ENCODE results near the gene NBEA.
"Not testable (repeated sequence)": the region's sequence is repeated elsewhere in the genome, so short reads cannot be mapped to it uniquely, and the experiment has no call there.

Gene NBEA

DNA sequence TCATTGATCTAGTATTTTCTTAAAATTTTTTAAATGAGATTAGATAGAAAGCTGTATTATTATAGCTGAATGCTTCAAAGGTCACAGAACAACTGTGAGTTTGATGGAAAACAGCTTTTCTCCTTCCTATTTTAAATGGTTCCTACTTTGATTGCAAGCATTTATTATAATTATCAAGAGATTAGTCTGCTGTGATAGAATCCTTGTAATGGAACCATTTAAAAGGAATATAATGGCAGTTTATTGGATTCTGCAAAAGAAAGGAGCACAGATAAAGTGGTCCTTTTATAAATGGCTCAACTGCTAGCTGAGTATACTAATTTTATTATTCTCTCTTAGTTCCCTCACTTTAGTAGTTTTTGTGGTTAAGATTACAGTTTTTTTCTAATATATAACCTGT, 447.5 kb downstream of the NBEA start:
- no peak for DNase-seq (ENCODE audit: low spot score)

- DNase-seq (ENCODE audit: low spot score): no peak
Observed at GRCh38 chr13:35392768-35393167, 450.7 kb downstream of the NBEA start.

GRCh38 chr13:35393886-35394285, 451.8 kb downstream of the NBEA start:
- no peak for DNase-seq (ENCODE audit: low spot score)

DNA sequence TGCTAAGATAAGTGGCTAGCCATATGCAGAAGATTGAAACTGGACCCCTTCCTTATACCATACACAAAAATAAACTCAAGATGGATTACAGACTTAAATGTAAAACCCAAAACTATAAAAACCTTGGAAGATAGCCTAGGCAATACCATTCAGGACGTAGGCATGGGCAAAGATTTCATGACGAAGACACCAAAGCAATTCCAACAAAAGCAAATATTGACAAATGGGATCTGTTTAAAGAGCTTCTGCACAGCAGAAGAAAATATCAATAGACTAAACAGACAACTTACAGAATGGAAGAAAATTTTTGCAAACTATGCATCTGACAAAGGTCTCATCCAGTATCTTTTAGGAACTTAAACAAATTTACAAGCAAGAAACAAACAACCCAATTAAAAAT, 466.2 kb downstream of the NBEA start:
- DNase-seq (ENCODE audit: low spot score): not testable (repeated sequence)

- DNase-seq (ENCODE audit: low spot score): no peak
Observed at GRCh38 chr13:35411059-35411744, 469.1 kb downstream of the NBEA start.

GRCh38 chr13:35448465-35448864, 506.4 kb downstream of the NBEA start:
- DNase-seq (ENCODE audit: low spot score): no peak

GRCh38 chr13:35449821-35450220, 507.8 kb downstream of the NBEA start:
- no peak for DNase-seq (ENCODE audit: low spot score)

DNA sequence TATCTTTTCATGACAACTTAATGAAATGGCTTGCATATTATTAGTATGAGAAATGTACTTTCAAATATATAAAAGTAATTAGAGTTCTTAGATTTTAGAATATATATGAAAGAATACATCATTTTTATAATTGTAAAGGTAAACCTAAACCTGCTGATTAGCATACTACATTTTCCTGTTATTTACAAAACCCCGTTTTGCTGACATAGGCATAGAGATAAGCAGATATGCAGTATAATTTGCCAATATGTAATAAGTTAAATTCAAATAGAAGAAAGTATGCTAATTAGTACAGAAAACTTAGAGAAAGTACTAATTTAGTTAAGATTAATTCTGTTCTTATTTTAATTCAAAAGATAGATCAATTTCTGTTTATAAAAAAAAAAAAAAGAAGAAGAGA, 513.0 kb downstream of the NBEA start:
- no peak for DNase-seq (ENCODE audit: low spot score)

GRCh38 chr13:35457258-35457657, 515.2 kb downstream of the NBEA start:
- no peak for DNase-seq (ENCODE audit: low spot score)

- DNase-seq (ENCODE audit: low spot score): no peak
Observed at GRCh38 chr13:35460061-35460460, 518.0 kb downstream of the NBEA start.

GRCh38 chr13:35465371-35465770, 523.3 kb downstream of the NBEA start:
- DNase-seq (ENCODE audit: low spot score): no peak

DNA sequence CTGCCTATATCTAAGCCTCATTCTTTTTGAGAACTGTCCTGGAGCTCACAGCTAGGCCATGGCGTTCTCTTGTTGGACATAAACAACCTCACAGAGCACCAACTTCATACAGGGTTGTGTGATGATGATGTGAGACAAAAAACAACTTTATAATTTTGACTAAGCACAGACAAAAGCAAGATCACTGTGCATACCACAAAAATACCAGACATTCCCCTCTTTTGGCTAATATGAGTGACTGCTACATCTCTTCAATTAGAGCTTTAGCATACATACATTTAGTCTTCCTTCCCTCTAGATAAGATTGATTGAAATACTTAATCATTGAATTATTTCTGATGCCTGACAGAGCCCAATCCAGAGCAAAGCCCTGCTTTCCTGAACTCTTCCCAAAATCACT, 526.1 kb downstream of the NBEA start:
- no peak for DNase-seq (ENCODE audit: low spot score)

- DNase-seq (ENCODE audit: low spot score): no peak
Observed at GRCh38 chr13:35469806-35470525, 527.9 kb downstream of the NBEA start.

DNA sequence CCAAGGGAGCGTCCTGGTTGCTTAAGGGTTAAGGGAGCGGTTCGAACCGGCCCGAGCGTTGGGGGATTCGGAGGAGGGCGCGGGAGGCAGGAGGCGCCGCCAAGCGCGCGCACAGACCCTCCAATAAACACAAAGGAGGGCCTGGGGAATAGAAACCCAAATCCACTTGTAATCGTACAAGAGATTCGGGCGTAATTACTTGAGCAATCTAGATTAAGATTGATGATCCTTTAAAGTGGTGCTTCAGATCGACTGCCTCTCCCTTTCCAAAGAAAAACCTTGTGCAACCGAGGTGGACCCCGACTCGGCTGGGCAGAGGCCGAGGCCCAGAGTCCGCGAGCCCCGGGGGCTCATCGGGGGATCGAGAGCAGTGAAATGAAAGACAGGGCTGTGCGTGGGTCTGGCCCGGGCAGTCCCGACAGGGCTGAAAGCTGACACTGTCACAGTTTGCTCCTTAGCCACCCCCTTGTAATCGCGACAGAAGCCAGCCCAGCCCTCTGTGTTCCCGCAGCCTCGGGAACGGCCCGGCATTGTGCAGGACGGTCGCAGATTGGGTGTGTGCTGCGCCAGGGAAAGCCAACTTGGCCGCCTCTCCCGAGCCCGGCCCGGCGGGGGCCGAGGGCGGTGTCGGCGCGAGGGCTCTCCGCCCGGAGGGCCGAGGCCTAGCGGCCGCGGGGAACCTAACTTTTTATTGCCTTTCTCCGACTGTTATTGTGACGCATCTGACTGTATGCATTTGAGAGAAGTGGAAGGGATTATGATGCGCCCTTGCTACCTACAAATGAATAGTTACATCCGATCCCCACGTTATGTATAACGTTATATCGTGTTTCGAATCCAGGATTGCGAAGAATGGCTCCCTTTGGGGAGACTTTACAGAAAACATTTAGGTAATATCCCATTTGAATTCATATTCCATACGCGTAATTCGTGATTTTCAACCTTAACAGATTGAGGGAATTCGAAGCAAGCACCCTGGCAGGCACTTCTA, 528.9 kb downstream of the NBEA start:
- DNase-seq (ENCODE audit: low spot score): no peak

GRCh38 chr13:35471706-35472322, 529.7 kb downstream of the NBEA start:
- DNase-seq (ENCODE audit: low spot score): no peak

DNA sequence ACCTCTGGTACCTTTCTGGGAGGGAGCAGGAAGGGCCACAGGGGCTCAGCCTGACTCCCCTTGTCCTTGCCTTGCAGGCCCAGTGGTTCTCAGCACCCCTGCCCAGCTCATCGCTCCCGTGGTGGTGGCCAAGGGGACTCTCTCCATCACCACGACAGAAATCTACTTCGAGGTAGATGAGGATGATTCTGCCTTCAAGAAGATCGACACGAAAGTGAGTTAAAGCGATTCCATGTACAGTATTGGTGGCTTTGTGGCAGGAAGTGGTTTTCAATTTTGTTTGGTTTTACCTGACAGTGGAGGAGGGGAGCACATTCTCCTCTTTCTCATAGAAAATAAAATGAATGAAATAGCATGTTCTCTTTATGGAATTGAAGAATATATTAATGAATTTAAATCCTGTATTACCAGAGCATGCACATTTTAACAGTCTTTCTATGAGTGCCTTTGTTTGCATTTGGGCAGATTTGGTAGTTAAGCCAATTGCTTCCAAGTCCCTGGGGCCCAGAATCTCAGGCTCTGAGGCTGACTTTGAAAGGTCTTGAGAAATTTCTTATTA, 530.3 kb downstream of the NBEA start:
- no peak for DNase-seq (ENCODE audit: low spot score)

GRCh38 chr13:35473206-35473775, 531.2 kb downstream of the NBEA start:
- DNase-seq (ENCODE audit: low spot score): no peak

GRCh38 chr13:35473802-35474201, 531.7 kb downstream of the NBEA start:
- DNase-seq (ENCODE audit: low spot score): no peak

DNA sequence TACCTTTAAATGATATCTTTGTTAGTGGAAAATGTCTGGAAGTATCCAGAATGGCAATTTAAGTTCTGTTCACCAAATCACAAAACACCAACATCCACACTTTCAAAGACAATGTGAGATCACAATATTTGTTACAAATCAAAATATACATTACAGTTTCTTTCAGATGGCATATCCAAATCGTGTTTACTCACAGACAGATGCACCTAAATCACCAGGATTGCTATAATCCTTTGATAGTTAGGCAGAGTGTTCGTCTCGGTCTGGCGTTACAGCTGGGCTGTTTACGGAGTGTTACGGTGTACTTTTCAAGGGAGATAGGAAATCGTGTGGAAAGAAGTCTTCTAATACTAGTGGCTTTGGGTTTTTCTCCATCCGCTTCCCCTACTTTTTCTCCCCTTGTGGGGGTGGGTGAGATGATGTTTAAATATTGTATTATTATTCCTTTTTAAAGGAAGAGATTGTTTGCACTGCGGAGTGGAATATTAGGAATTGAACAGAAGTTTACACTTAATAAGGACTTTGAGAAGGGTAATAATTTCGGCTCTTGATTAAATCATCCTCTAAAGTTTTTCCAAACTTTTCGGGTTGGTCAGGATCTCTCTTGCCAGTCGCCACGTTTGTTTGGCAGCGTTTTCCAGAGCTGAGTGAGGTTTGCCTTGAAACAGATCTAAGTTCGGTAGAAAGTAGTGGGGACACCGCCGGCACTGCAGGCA, 532.6 kb downstream of the NBEA start:
- DNase-seq (ENCODE audit: low spot score): no peak

DNA sequence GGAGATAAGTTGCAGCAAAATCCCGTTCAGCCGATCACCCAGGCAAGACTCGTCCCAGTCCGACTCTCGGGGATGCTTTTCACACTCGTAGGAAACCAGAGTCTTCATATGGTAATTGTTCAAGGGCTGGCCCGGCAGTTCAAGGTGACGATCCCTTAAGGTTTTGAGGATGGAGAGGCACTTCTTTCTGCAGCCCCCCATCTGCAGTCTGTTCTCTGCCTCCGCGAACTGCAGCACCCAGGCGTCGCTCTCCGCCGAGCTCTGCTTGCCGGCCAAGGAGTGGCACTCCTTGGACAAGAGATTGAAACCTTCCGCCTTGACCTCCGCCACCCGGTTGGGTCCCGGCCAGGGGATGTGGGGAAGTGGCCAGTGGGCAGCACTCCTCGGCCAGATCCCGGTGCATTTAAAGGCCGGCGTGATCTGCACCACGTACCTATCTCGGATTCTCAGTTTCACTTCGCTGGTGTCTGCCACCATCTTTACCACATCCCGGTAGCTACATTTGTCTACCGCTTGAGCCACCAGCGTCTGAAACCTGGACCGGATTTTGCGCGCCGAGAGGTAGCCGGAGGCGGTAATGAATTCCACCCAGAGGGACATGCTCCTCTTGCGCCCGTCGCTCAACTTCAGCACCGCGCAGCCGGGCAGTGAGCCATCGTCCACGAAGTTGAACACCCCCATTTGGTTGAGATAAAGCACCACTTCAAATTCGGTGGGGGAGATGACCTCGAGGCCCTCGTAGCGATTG, 533.3 kb downstream of the NBEA start:
- no peak for DNase-seq (ENCODE audit: low spot score)
